NCI-H1105 (cell line): ENCODE measurements around the gene GALNTL6.

Experiments
- DNase-seq: peaks from one replicate; lab custom pipeline; 2025; lab: John Stamatoyannopoulos, UW

GALNTL6 gene

DNA sequence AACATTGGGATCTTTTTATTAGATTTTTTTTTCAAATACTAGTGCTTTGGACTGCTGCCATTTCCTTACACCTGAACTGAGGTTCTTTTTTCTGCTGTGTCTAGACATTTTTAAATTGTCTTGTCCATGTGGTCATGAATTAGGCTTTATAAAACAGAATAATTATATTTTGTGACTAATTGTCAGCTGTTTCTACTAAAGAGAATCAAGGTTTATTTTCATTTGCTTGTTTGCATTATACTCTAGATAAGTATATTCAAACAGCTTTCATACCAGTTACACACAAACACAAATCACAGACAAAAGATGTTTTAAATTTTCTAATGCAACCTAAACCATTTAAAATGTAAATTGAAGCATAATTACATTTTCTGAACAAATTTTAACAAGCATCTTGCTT lies 194.7 kb downstream of the GALNTL6 start:
- DNase-seq: peak; percentile 9

DNA sequence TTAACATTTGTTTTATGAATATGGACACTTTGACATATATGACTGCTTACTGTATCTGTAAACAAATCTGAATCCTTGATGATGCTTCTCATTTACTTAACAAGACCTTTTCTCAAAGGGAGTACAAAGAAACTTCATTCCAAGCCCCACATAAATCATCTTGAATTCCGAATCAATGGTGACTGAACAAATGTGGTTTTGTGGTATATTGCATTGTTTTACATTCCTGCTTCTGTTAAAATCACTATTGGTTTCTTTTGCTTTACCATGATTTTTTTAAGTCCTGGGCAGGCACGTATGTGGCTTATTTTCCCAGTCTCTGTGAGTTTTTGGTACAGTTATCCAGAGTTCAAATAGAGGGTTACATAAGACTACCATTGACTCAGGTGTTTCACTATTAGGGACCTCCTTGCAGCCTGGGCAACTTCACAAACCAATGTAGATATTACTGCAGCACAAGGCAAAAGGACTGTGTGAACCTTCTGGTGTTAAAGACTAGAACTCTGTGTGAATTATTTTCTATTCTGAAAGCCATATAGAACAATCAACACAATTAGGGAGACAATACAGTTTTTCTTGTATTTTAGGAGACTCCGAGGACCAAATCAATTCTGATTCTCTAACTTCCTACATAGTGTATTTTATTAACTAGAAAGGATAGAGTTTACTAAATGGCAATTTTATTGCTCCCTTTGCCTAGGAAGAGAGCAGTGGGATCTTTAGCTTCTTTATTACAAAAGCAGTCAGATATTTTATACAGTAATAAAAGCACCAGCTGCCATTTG lies 196.4 kb downstream of the GALNTL6 start:
- DNase-seq: no peak

DNA sequence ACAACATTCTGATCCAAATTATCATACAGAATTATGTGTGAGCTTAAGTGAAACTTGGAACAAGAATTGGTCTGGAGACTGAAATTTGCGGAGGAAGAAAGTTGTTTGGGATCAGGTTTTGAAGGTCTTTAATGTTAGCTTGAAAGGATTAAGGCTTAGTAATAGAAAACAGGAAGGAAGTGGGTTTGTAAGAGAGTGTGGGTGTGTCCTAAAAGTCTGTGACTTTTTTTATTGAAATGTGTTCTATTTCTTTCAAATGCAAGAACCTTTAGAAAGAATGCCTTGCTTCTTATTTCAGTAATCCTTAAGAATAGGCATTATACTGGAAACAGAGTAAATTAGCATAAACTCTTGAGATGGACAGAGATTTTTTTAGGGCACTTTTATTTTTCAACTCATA lies 198.0 kb downstream of the GALNTL6 start:
- DNase-seq: no peak

- DNase-seq: no peak
These were observed 205.2 kb downstream of the GALNTL6 start for GRCh38 chr4:172018358-172018757.

GRCh38 chr4:172035562-172035961 lies 222.4 kb downstream of the GALNTL6 start:
- no peak for DNase-seq

DNA sequence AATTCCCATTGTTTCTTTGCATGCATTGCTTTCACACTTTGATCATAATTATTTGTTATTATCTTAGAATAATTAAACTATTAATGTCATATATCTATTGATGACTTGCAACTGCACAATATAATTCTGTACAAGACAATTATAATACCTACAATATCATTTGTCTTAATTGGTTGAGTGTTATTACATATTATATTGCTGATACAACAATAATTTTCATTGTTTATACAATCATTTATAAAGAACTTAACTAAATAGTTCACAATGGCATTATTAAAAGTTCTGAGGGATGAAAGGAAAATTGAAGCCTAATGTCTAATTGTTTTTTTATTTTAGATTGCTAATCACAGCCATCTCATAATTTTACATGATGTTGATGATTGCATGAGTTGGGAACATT lies 227.6 kb downstream of the GALNTL6 start:
- DNase-seq: no peak

DNA sequence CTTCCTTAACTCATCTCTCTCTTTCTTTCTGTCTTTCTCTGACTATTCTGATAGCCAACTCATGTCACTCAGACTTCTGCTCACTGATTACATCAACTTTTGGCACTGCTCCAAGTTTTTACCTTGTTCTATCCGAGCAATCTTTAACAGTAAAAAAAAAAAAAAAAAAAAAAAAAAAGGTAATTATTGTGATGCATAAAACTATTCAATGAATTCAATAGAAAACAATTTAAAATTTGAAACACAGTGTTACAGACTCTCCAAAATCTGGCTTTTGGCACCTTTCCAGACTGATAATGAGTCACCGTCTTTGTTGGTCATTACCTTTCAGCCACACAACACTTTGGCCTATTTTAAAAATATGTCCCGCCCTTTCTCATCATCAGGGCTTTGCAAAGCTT lies 229.5 kb downstream of the GALNTL6 start:
- peak; percentile 52 for DNase-seq

GRCh38 chr4:172045981-172046380 lies 232.8 kb downstream of the GALNTL6 start:
- no peak for DNase-seq

GRCh38 chr4:172048666-172049065 lies 235.5 kb downstream of the GALNTL6 start:
- DNase-seq: no peak

- no peak for DNase-seq
These were observed 237.7 kb downstream of the GALNTL6 start for GRCh38 chr4:172050911-172051310.

DNA sequence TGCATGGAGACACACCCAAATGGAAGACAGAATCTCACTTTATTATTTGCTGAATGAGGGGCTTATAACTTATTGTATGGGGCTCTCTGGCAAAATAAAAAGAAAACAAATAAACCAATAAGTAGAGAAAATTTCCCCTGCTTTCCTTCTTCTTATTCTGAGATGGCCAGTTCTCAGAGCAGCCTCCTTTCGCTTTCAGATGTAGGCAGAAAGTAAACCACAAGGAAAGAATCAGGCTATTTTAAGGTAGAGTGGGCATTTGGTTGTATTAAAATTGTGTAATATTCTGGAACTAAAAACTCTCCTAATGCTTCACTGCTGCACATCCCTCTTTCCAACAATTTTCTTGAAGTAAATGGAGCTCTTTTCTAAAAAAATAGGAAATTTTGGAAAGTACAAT lies 241.8 kb downstream of the GALNTL6 start:
- DNase-seq: no peak

DNA sequence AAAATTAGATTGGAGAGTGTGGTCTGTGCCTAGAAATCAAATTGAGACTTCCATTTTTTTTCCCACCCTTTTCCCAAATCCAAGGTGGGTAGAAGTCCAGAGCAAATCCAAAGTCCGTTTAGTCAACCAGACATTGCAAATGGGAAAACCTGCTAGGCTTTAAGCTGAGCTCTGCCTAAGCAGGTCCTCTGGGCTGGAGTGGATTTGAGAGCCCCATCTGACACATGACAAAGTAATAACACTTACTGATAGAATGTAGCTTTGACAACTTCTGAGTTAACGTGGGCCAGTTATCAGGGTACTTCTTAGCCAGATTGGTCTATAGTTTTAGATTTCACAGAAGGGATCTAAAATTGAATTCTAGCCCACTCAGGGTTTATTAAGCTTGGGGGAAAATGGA lies 242.3 kb downstream of the GALNTL6 start:
- DNase-seq: no peak

DNA sequence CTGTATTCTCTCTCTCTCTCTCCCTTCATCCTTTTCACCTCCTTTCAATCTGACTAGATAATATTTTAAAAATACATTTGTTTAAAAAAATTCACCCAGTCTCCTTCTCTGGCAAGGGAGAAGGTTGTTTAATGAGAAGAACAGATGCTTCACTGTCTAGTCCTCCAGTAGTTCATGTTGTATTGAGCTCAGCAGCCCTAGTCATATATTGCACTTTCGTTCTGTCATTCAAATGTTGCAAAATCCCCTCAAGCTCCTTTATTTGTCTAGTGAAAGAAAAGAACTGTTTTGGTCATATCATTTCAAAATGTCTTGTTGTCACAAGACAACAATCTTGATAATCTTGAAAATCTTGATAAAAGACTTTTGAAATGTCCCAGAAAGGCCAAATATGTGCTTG lies 248.0 kb downstream of the GALNTL6 start:
- DNase-seq: no peak

DNA sequence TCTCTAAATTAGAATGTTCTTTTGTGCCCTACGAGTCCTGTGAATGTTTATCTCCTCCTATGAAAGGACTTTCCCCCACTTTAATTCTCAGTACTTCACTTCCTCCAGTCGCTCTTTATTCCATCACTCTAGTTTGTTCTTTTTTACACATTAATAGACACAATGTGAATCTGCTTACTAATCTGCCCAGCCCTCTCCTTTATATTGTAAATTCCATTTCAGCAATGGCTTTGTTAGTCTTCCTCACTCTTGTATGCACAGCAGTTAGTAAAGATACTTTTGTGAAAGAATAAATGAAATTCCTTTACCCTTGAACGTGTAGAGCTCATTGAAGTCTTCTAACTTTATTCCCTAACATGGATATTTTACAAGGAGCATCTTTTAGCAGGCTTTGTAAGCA lies 255.3 kb downstream of the GALNTL6 start:
- no peak for DNase-seq

GRCh38 chr4:172073590-172073989 lies 260.4 kb downstream of the GALNTL6 start:
- DNase-seq: no peak

- no peak for DNase-seq
These were observed 270.1 kb downstream of the GALNTL6 start for GRCh38 chr4:172083272-172083671.

DNA sequence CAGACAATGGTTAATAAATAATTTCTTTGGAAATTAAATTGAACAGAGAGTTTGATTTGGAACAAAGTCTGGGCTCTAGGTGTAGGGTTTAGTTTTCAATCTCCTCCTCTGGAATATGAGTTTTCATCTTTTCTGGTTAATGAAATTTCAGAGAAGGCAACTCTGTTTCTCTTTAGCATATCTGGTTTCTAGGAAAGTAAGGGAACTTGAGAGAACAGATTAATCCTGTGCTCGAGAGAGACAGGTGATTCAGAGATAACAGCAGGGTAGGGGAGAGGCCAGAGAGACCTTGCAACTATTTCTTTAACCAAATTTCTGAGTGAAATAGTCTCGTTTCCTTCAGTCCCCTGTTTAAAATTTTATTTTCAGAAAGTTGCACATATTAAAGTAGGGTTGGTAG lies 275.4 kb downstream of the GALNTL6 start:
- no peak for DNase-seq

DNA sequence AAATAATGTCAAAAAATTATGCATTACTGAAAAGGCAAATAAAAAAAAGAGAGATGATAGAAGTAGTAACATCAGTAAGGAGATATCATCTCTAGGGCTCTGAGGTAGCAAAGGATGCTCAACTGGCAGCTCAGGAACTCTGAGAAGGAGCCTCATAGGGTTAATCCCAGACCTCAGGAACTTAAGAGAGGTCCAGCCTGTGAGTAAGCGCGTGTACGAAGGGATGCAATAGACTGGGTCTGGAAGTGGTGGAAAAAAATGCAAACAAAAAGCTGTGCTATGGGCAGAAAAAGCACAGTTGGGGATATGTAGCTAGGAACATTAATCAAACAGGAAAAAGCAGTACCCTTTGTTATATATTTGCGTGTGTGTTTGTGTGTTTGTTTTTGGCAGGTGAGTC lies 282.0 kb downstream of the GALNTL6 start:
- no peak for DNase-seq

- DNase-seq: no peak
These were observed 283.6 kb downstream of the GALNTL6 start for GRCh38 chr4:172096786-172097185.

DNA sequence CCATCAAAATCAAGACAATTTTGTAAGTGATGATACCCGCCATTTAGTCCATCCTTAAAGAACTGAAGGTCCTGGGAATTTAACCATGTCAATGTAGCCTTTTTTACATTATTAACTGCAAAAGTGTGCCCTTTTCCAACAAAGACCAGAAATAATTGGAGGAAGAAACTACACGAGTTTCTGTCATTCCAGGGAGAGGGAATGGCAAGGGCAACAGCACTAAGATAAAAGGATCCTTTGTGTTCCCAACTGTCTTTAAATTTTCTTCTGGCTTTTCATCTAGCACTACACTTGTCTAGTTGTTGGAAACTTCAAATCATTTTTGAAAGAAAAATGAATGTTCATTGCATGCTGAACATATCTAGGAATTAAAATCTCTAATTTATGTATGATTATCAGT lies 286.2 kb downstream of the GALNTL6 start:
- no peak for DNase-seq

DNA sequence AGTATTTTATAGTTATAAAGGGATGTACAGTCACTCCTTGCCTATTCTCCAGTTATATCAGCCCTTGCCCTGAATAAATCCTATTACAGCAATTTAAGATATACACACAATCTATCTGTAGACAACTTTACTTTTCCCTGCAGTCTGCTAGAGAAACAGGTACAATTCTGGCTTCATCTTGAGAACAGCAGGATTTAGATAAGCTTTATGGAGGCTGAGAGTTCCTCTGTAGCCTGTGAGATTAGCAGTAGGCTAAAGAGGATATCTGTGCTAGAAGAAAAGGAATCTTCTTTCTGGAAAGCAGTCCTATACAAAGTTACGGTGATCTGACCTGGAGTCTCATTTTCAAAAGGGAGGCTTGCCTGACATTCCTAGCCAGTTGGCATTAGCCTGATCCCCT lies 290.3 kb downstream of the GALNTL6 start:
- DNase-seq: no peak

DNA sequence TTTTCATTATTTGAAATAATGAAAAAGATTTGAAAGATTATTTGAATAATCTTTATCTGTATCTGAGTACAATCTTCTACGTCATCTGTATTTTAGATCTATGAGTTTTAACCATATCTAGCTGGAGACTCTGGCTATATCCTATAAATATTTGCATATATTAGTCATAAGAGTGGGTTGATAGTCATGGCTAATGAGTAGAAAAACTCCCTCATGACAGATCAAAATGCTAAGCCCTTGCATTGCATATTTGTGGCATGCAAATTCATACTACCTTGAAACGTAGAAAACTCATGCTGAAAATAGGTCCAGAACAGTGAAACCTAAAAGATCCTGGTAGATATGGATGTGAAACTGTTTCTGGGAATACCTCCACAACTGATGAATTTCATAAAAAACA lies 291.3 kb downstream of the GALNTL6 start:
- DNase-seq: no peak

DNA sequence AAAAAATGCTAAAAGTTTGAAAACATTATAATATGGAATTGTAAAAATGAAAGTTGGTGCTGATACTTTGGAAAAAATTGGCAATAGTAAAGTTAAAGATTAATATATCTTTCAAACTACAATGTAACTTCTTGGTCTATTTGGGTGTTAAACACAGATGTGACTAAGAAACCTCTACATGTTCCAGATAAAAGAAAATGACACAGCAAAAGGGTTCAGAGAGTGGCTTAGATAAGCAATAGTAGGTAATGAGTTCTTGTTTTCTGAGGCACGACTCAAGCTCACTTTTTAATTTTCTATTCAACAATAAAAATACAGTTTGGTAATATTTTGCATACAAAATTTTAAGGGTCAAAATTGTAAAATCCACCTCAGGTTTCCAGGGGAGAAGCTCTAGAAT lies 292.7 kb downstream of the GALNTL6 start:
- DNase-seq: no peak

DNA sequence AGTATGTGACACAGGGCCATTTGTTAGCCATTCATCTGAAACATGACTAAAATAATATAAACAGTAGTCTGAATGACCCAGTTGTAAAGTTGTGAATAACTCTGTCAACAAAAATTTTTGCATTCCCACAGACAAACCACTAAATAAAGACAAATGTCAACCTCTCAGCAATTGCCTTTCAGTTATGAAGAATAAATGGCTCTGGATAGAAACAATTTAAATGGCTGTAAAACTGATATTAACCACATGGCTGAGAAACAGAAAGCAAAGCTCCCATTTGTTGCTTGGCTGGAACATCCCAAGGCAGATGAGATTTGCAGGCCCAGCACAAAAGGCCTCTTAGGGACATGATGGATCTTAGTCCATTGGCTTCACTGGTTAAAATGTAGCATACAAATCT lies 296.3 kb downstream of the GALNTL6 start:
- DNase-seq: no peak
